ENCODE data around the gene ARHGAP20.

- no peak for TF ChIP-seq POLR2A (IDR thresholded peaks at IDR 0.05)
- TF ChIP-seq CTCF (IDR thresholded peaks at IDR 0.05): no peak
Measured at GRCh38 chr11:110580571-110580970, 131.7 kb downstream of the ARHGAP20 start.
